Measurements from ENCODE around the gene SEMA5B. TPM values are rescaled to one million over a fixed set of nuclear protein-coding genes. Genes with fewer than 3 reads are reported as not detected.

The SEMA5B gene
- total and polyA plus RNA-seq, 2 experiments from 2014 or later = 8.0 to 26.8 TPM

- H3K4me1 ChIP-seq (ENCODE audit: insufficient read depth) = no peaks in the 10 kb centered on the region; the same call in 1 of the 2 replicates
- H3K9me2 ChIP-seq (ENCODE audit: insufficient read depth) = no peaks in the 10 kb centered on the region
- H3F3A ChIP-seq (replicated peaks; ENCODE audit: low read depth) = no peaks in the 10 kb centered on the region
- Mint-ChIP-seq H3K27ac (no peak overlapping the region), H3K4me3 (no peak overlapping the region), H3K4me1 (peaks cover 12% of the 10 kb centered on the region; the same call in 2 of the 3 replicates), H3K27me3 (ENCODE audit: insufficient read depth, low read depth, poor library complexity) (no peaks in the 10 kb centered on the region), H3K36me3 (ENCODE audit: low read depth) (no peaks in the 10 kb centered on the region), H3K9me3 (no peaks in the 10 kb centered on the region)
- ATAC-seq (no peak), DNase-seq (ENCODE audit: low spot score) (no peak)
- TF ChIP-seq, protein P1, sequence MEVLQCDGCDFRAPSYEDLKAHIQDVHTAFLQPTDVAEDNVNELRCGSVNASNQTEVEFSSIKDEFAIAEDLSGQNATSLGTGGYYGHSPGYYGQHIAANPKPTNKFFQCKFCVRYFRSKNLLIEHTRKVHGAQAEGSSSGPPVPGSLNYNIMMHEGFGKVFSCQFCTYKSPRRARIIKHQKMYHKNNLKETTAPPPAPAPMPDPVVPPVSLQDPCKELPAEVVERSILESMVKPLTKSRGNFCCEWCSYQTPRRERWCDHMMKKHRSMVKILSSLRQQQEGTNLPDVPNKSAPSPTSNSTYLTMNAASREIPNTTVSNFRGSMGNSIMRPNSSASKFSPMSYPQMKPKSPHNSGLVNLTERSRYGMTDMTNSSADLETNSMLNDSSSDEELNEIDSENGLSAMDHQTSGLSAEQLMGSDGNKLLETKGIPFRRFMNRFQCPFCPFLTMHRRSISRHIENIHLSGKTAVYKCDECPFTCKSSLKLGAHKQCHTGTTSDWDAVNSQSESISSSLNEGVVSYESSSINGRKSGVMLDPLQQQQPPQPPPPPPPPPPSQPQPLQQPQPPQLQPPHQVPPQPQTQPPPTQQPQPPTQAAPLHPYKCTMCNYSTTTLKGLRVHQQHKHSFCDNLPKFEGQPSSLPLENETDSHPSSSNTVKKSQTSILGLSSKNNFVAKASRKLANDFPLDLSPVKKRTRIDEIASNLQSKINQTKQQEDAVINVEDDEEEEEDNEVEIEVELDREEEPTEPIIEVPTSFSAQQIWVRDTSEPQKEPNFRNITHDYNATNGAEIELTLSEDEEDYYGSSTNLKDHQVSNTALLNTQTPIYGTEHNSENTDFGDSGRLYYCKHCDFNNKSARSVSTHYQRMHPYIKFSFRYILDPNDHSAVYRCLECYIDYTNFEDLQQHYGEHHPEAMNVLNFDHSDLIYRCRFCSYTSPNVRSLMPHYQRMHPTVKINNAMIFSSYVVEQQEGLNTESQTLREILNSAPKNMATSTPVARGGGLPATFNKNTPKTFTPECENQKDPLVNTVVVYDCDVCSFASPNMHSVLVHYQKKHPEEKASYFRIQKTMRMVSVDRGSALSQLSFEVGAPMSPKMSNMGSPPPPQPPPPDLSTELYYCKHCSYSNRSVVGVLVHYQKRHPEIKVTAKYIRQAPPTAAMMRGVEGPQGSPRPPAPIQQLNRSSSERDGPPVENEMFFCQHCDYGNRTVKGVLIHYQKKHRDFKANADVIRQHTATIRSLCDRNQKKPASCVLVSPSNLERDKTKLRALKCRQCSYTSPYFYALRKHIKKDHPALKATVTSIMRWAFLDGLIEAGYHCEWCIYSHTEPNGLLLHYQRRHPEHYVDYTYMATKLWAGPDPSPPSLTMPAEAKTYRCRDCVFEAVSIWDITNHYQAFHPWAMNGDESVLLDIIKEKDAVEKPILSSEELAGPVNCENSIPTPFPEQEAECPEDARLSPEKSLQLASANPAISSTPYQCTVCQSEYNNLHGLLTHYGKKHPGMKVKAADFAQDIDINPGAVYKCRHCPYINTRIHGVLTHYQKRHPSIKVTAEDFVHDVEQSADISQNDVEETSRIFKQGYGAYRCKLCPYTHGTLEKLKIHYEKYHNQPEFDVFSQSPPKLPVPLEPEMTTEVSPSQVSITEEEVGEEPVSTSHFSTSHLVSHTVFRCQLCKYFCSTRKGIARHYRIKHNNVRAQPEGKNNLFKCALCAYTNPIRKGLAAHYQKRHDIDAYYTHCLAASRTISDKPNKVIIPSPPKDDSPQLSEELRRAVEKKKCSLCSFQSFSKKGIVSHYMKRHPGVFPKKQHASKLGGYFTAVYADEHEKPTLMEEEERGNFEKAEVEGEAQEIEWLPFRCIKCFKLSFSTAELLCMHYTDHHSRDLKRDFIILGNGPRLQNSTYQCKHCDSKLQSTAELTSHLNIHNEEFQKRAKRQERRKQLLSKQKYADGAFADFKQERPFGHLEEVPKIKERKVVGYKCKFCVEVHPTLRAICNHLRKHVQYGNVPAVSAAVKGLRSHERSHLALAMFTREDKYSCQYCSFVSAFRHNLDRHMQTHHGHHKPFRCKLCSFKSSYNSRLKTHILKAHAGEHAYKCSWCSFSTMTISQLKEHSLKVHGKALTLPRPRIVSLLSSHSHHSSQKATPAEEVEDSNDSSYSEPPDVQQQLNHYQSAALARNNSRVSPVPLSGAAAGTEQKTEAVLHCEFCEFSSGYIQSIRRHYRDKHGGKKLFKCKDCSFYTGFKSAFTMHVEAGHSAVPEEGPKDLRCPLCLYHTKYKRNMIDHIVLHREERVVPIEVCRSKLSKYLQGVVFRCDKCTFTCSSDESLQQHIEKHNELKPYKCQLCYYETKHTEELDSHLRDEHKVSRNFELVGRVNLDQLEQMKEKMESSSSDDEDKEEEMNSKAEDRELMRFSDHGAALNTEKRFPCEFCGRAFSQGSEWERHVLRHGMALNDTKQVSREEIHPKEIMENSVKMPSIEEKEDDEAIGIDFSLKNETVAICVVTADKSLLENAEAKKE (CRISPR knock-in tag; IDR thresholded peaks at IDR 0.05) = no peak
- TF ChIP-seq, protein P2, sequence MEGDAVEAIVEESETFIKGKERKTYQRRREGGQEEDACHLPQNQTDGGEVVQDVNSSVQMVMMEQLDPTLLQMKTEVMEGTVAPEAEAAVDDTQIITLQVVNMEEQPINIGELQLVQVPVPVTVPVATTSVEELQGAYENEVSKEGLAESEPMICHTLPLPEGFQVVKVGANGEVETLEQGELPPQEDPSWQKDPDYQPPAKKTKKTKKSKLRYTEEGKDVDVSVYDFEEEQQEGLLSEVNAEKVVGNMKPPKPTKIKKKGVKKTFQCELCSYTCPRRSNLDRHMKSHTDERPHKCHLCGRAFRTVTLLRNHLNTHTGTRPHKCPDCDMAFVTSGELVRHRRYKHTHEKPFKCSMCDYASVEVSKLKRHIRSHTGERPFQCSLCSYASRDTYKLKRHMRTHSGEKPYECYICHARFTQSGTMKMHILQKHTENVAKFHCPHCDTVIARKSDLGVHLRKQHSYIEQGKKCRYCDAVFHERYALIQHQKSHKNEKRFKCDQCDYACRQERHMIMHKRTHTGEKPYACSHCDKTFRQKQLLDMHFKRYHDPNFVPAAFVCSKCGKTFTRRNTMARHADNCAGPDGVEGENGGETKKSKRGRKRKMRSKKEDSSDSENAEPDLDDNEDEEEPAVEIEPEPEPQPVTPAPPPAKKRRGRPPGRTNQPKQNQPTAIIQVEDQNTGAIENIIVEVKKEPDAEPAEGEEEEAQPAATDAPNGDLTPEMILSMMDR (conservative IDR thresholded peaks at IDR 0.05; ENCODE audit: low read depth in 2 of 2) = no peak
- TF ChIP-seq STAT1 (IDR thresholded peaks at IDR 0.05; ENCODE audit: unreplicated experiment) = no peak
- TF ChIP-seq NANOG (IDR thresholded peaks at IDR 0.05; ENCODE audit: borderline replicate concordance) = no peak
- TF ChIP-seq JUNB (IDR thresholded peaks at IDR 0.05; ENCODE audit: unreplicated experiment) = no peak
- TF ChIP-seq ZNF114 (CRISPR knock-in tag; IDR thresholded peaks at IDR 0.05) = no peak
- TF ChIP-seq CREB1 (CRISPR knock-in tag; IDR thresholded peaks at IDR 0.05; ENCODE audit: low read depth) = no peak
- TF ChIP-seq ZNF331 (CRISPR knock-in tag; IDR thresholded peaks at IDR 0.05; ENCODE audit: low read depth) = no peak
- no peak for TF ChIP-seq EZH2phosphoT487 (IDR thresholded peaks at IDR 0.05; ENCODE audit: unreplicated experiment)
- no peak for TF ChIP-seq POLR2AphosphoS5 (IDR thresholded peaks at IDR 0.05; ENCODE audit: low read depth)
- TF ChIP-seq, protein P3, sequence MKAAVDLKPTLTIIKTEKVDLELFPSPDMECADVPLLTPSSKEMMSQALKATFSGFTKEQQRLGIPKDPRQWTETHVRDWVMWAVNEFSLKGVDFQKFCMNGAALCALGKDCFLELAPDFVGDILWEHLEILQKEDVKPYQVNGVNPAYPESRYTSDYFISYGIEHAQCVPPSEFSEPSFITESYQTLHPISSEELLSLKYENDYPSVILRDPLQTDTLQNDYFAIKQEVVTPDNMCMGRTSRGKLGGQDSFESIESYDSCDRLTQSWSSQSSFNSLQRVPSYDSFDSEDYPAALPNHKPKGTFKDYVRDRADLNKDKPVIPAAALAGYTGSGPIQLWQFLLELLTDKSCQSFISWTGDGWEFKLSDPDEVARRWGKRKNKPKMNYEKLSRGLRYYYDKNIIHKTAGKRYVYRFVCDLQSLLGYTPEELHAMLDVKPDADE (IDR thresholded peaks at IDR 0.05) = no peak
- TF ChIP-seq EZH2 (IDR thresholded peaks at IDR 0.05; ENCODE audit: low read depth, unreplicated experiment) = no peak
- TF ChIP-seq, protein P4, sequence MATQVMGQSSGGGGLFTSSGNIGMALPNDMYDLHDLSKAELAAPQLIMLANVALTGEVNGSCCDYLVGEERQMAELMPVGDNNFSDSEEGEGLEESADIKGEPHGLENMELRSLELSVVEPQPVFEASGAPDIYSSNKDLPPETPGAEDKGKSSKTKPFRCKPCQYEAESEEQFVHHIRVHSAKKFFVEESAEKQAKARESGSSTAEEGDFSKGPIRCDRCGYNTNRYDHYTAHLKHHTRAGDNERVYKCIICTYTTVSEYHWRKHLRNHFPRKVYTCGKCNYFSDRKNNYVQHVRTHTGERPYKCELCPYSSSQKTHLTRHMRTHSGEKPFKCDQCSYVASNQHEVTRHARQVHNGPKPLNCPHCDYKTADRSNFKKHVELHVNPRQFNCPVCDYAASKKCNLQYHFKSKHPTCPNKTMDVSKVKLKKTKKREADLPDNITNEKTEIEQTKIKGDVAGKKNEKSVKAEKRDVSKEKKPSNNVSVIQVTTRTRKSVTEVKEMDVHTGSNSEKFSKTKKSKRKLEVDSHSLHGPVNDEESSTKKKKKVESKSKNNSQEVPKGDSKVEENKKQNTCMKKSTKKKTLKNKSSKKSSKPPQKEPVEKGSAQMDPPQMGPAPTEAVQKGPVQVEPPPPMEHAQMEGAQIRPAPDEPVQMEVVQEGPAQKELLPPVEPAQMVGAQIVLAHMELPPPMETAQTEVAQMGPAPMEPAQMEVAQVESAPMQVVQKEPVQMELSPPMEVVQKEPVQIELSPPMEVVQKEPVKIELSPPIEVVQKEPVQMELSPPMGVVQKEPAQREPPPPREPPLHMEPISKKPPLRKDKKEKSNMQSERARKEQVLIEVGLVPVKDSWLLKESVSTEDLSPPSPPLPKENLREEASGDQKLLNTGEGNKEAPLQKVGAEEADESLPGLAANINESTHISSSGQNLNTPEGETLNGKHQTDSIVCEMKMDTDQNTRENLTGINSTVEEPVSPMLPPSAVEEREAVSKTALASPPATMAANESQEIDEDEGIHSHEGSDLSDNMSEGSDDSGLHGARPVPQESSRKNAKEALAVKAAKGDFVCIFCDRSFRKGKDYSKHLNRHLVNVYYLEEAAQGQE (IDR thresholded peaks at IDR 0.05; ENCODE audit: unreplicated experiment) = no peak
- H3K4me2 ChIP-seq = no peak overlapping the region
- H3K79me2 ChIP-seq (replicated peaks; ENCODE audit: insufficient read depth) = no peaks in the 10 kb centered on the region
- H3K27ac ChIP-seq (ENCODE audit: low read depth) = no peak overlapping the region
- no peaks in the 10 kb centered on the region for H3K27me3 ChIP-seq (ENCODE audit: insufficient read depth)
- H4K20me1 ChIP-seq (replicated peaks; ENCODE audit: insufficient read depth) = no peaks in the 10 kb centered on the region
- H3K4me3 ChIP-seq = no peak overlapping the region
- no peaks in the 10 kb centered on the region for H3K36me3 ChIP-seq (ENCODE audit: insufficient read depth)
- no peak overlapping the region for H2AFZ ChIP-seq
These were observed 147.4 kb downstream of the SEMA5B start for GRCh38 chr3:122880173-122880572.
